Choroid plexus epithelial cell (primary cell): ENCODE measurements around the gene MRPL55.

Source experiments
- DNase-seq: peaks from one replicate; pipeline ENCODE4 v3.0.0-alpha.2; 2010; ENCODE audit warnings: low read depth
- H3K4me3 ChIP-seq: 2 replicates; pipeline ENCODE4 v1.5.1; 2011; ENCODE audit warnings: low read depth, mild to moderate bottlenecking, control low read depth, low read length, moderate library complexity
- TF ChIP-seq, protein P1 (sequence below): conservative IDR thresholded peaks from 2 replicates; pipeline ENCODE4 v1.5.1; 2011; ENCODE audit warnings: low read depth, mild to moderate bottlenecking, control low read depth, inconsistent platforms, low read length, moderate library complexity

The MRPL55 gene

GRCh38 chr1:228109073-228109961 is at the start of gene MRPL55:
MRPL55 (minus strand) TSS chr1:228109299; CDS start chr1:228108260, 1,039 bp downstream.
- DNase-seq, result peak; percentile 96
- TF ChIP-seq, protein P1, sequence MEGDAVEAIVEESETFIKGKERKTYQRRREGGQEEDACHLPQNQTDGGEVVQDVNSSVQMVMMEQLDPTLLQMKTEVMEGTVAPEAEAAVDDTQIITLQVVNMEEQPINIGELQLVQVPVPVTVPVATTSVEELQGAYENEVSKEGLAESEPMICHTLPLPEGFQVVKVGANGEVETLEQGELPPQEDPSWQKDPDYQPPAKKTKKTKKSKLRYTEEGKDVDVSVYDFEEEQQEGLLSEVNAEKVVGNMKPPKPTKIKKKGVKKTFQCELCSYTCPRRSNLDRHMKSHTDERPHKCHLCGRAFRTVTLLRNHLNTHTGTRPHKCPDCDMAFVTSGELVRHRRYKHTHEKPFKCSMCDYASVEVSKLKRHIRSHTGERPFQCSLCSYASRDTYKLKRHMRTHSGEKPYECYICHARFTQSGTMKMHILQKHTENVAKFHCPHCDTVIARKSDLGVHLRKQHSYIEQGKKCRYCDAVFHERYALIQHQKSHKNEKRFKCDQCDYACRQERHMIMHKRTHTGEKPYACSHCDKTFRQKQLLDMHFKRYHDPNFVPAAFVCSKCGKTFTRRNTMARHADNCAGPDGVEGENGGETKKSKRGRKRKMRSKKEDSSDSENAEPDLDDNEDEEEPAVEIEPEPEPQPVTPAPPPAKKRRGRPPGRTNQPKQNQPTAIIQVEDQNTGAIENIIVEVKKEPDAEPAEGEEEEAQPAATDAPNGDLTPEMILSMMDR, result no peak
- H3K4me3 ChIP-seq, result peak within 1 kb of the TSS; percentile 99

DNA sequence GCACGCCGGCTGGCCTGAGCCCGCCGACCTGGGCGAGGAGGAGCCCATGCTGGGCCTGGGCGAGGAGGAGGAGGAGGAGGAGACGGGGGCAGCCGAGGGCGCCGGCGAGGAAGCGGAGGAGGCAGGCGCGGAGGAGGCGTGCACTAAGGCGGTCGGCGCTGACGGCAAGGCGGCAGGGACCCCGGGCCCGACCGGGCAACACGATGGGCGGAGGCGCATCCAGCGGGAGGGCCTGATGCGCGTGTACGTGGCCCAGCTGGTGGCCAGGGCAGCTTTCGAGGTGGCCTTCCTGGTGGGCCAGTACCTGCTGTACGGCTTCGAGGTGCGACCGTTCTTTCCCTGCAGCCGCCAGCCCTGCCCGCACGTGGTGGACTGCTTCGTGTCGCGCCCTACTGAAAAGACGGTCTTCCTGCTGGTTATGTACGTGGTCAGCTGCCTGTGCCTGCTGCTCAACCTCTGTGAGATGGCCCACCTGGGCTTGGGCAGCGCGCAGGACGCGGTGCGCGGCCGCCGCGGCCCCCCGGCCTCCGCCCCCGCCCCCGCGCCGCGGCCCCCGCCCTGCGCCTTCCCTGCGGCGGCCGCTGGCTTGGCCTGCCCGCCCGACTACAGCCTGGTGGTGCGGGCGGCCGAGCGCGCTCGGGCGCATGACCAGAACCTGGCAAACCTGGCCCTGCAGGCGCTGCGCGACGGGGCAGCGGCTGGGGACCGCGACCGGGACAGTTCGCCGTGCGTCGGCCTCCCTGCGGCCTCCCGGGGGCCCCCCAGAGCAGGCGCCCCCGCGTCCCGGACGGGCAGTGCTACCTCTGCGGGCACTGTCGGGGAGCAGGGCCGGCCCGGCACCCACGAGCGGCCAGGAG is 49.3 kb upstream of the MRPL55 start:
- TF ChIP-seq, protein P1, result no peak
- no peak for DNase-seq

GRCh38 chr1:228157729-228158126 is 48.6 kb upstream of the MRPL55 start:
- TF ChIP-seq, protein P1, result no peak
- no peak for DNase-seq
- no peak overlapping the region for H3K4me3 ChIP-seq

More for the DNA sequence above, 49.3 kb upstream of the MRPL55 start:
- H3K4me3 ChIP-seq, result no peak overlapping the region

- no peak for DNase-seq
- no peak overlapping the region for H3K4me3 ChIP-seq
- TF ChIP-seq, protein P1, result no peak
These were observed 48.0 kb upstream of the MRPL55 start for GRCh38 chr1:228156941-228157728.

DNA sequence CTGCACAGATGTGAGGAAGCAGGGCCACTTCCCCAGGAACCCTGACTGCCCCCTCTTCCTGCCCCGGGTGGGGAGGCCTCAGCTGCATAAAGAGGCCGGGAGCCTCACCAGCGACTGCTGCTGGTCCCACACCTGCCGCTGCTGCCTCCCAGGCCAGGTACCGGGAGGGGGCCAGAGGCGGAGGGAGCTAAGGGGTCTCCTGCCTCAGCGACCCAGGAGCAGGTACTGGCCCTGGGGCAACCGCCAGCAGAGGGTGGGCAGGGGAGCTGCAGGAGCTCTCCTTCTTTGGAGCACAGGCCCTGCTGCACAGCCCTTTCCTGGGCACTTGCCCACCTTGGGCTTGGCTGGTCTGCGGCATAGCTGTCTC is 47.4 kb upstream of the MRPL55 start:
- DNase-seq, result no peak
- H3K4me3 ChIP-seq, result no peak overlapping the region
- TF ChIP-seq, protein P1, result no peak

GRCh38 chr1:228155596-228156514 is 46.8 kb upstream of the MRPL55 start:
- no peak for DNase-seq
- TF ChIP-seq, protein P1, result no peak
- no peak overlapping the region for H3K4me3 ChIP-seq
